Keratinocyte (primary cell): ENCODE results near the gene MDK. TPM values are rescaled to one million over a fixed set of nuclear protein-coding genes. Genes with fewer than 3 reads are reported as not detected.

Experiments used
- DNase-seq: peaks from one replicate; pipeline ENCODE4 v3.0.0-alpha.2; 2011; ENCODE audit warnings: low read depth, missing footprints, low spot score
- FAIRE-seq: peaks from 2 replicates; lab custom pipeline; 2011; peaks lifted over from hg19 to GRCh38; lab: Jason Lieb, UNC
- H2AFZ ChIP-seq: 2 replicates; pipeline ENCODE4 v1.6.0; 2012; ENCODE audit warnings: low read length, control low read depth, inconsistent platforms; ENCODE audit not compliant: control insufficient read depth
- H3K27ac ChIP-seq: 2 replicates; pipeline ENCODE4 v1.5.1; 2011; ENCODE audit warnings: low read length; ENCODE audit not compliant: control insufficient read depth, insufficient read depth
- H3K27me3 ChIP-seq: 3 replicates; pipeline ENCODE4 v1.6.0; 2011; ENCODE audit warnings: low read length; ENCODE audit not compliant: control insufficient read depth, insufficient read depth; ENCODE audit errors: extremely low read depth
- H3K36me3 ChIP-seq, 2 experiments: 2 replicates in 1 of 2; 3 replicates in 1 of 2; pipeline ENCODE4 v1.5.1; 2011; ENCODE audit warnings: low read length in 2 of 2, mild to moderate bottlenecking in 1 of 2; ENCODE audit not compliant: control insufficient read depth in 2 of 2, insufficient read depth in 2 of 2; ENCODE audit errors: extremely low read depth in 1 of 2
- H3K4me1 ChIP-seq: 3 replicates; pipeline ENCODE4 v1.5.1; 2011; ENCODE audit warnings: low read length; ENCODE audit not compliant: control insufficient read depth, insufficient read depth; ENCODE audit errors: extremely low read depth
- H3K4me2 ChIP-seq: 3 replicates; pipeline ENCODE4 v1.6.0; 2011; ENCODE audit warnings: low read depth, low read length; ENCODE audit not compliant: control insufficient read depth, insufficient read depth; ENCODE audit errors: extremely low read depth
- H3K4me3 ChIP-seq, 3 experiments: fragments of 200-600 bp in 1 of 3; sonication (generic) in 1 of 3; 2 replicates in 2 of 3; 3 replicates in 1 of 3; pipeline ENCODE4 v1.5.1; 2011 to 2016; ENCODE audit warnings: low read length in 3 of 3, mild to moderate bottlenecking in 3 of 3, control low read depth in 2 of 3, inconsistent platforms in 1 of 3, low read depth in 1 of 3, mixed read lengths in 1 of 3, mixed run types in 1 of 3, moderate library complexity in 1 of 3; ENCODE audit not compliant: control insufficient read depth in 2 of 3, insufficient read depth in 2 of 3; ENCODE audit errors: extremely low read depth in 1 of 3
- H3K79me2 ChIP-seq: 2 replicates; pipeline ENCODE4 v1.6.0; 2012; ENCODE audit warnings: low read length; ENCODE audit not compliant: control insufficient read depth, insufficient read depth
- H3K9ac ChIP-seq: 3 replicates; pipeline ENCODE4 v1.6.0; 2011; ENCODE audit warnings: low read length; ENCODE audit not compliant: control insufficient read depth, insufficient read depth; ENCODE audit errors: extremely low read depth
- H3K9me1 ChIP-seq: 3 replicates; pipeline ENCODE4 v1.6.0; 2011; ENCODE audit warnings: low read length; ENCODE audit not compliant: control insufficient read depth, insufficient read depth; ENCODE audit errors: extremely low read depth
- H3K9me3 ChIP-seq: 2 replicates; pipeline ENCODE4 v1.5.1; 2012; ENCODE audit warnings: low read depth, low read length; ENCODE audit not compliant: control insufficient read depth
- H4K20me1 ChIP-seq: 3 replicates; pipeline ENCODE4 v1.6.0; 2011; ENCODE audit warnings: low read length; ENCODE audit not compliant: control insufficient read depth, insufficient read depth; ENCODE audit errors: extremely low read depth
- CTCF ChIP-seq, 3 experiments: IDR thresholded peaks in 1 of 3; conservative IDR thresholded peaks in 1 of 3; optimal IDR thresholded peaks in 1 of 3; 2 replicates in 2 of 3; 3 replicates in 1 of 3; pipeline versions ENCODE3 to v1.5.1; 2011; ENCODE audit warnings: low read length in 3 of 3, mild to moderate bottlenecking in 3 of 3, moderate library complexity in 2 of 3, control low read depth in 1 of 3, inconsistent platforms in 1 of 3; ENCODE audit not compliant: insufficient read depth in 2 of 3; ENCODE audit errors: extremely low read depth in 1 of 3
- EZH2 ChIP-seq: IDR thresholded peaks from one replicate; pipeline ENCODE4 v1.6.1; 2012; ENCODE audit warnings: inconsistent platforms, mild to moderate bottlenecking, low read length, moderate library complexity
- dilution Hi-C: fragments of 300-500 bp; cut with MboI; formaldehyde crosslinking; loops from one replicate; pipeline ENCODE4 v1.7.0; 2020; ENCODE audit warnings: low sequenced_read_pairs; ENCODE audit not compliant: extremely low pct_ligation_motif_present
- polyA plus RNA-seq, 5 experiments: library from polyadenylated mRNA; depleted of rRNA in 3 of 5; stranded (reverse) in 3 of 5; stranded (forward) in 1 of 5; unstranded in 1 of 5; fragments of >200 nt; gene quantifications; 1 replicate in 1 of 5; 2 replicates in 3 of 5; 3 replicates in 1 of 5; pipeline versions ENCODE4 v1.2.1 to v1.2.3, GENCODE V29; 2011 to 2012; ENCODE audit warnings: missing spikeins in 2 of 5, low read depth in 1 of 5, low replicate concordance in 1 of 5

The MDK gene
- polyA plus RNA-seq, 1 donor (not counting 4 experiments of a cell fraction or from before 2014, with no cell fraction given): 5.4 TPM

GRCh38 chr11:46338988-46339666 is 42.3 kb upstream of the MDK start:
- Histone ChIP-seq H3K27me3 (peaks cover 2% of the 10 kb centered on the region), H4K20me1 (no peaks in the 10 kb centered on the region), H3K4me3 (no peak overlapping the region), H3K79me2 (no peaks in the 10 kb centered on the region), H3K9ac (no peak overlapping the region), H3K4me1 (peaks cover 20% of the 10 kb centered on the region), H3K27ac (no peak overlapping the region), H3K4me2 (peak overlapping the region; percentile 54), H3K9me3 (no peaks in the 10 kb centered on the region), H3K9me1 (no peaks in the 10 kb centered on the region), H3K36me3 (no peaks in the 10 kb centered on the region), H2AFZ (peak overlapping the region; percentile 84)
- TF ChIP-seq CTCF (optimal IDR thresholded peaks at IDR 0.05 in 1 of 3, IDR thresholded peaks at IDR 0.05 in 1 of 3, conservative IDR thresholded peaks at IDR 0.05 in 1 of 3; ENCODE audit: extremely low read depth in 1 of 3, insufficient read depth in 2 of 3, low read length in 3 of 3): peak in 1 of 3 experiments; percentile 9
- no peak for TF ChIP-seq EZH2
- DNase-seq (no peak), FAIRE-seq (no peak)
- dilution Hi-C loops: no loop called here

- Histone ChIP-seq H2AFZ (no peak overlapping the region), H3K4me2 (no peak overlapping the region), H3K27me3 (no peaks in the 10 kb centered on the region), H3K4me1 (peaks cover 22% of the 10 kb centered on the region), H3K79me2 (no peaks in the 10 kb centered on the region), H3K36me3 (no peaks in the 10 kb centered on the region), H3K9ac (no peak overlapping the region), H3K9me1 (no peaks in the 10 kb centered on the region), H4K20me1 (no peaks in the 10 kb centered on the region), H3K27ac (no peak overlapping the region), H3K9me3 (no peaks in the 10 kb centered on the region), H3K4me3 (no peak overlapping the region)
- DNase-seq (no peak), FAIRE-seq (no peak)
- TF ChIP-seq CTCF (optimal IDR thresholded peaks at IDR 0.05 in 1 of 3, IDR thresholded peaks at IDR 0.05 in 1 of 3, conservative IDR thresholded peaks at IDR 0.05 in 1 of 3; ENCODE audit: extremely low read depth in 1 of 3, insufficient read depth in 2 of 3, low read length in 3 of 3) (no peak), EZH2 (no peak)
- dilution Hi-C loops: no loop called here
Measured at GRCh38 chr11:46339816-46340215, 41.7 kb upstream of the MDK start.
